H9 (cell line): ENCODE measurements around the gene STON2. TPM values are rescaled to one million over a fixed set of nuclear protein-coding genes. Genes with fewer than 3 reads are reported as not detected.

Source experiments
- DNase-seq: peaks from one replicate; pipeline ENCODE4 v3.0.0-alpha.2; 2017
- H2AFZ ChIP-seq: one replicate; pipeline ENCODE4 v1.6.1; 2013; ENCODE audit warnings: mild to moderate bottlenecking, low read length, control low read depth, moderate library complexity
- H2AK5ac ChIP-seq: 2 replicates; pipeline ENCODE4 v1.6.1; 2013; ENCODE audit warnings: low read length, control low read depth, mixed read lengths; ENCODE audit not compliant: insufficient read length
- H2BK120ac ChIP-seq: one replicate; pipeline ENCODE4 v1.6.1; 2013; ENCODE audit warnings: low read depth, mild to moderate bottlenecking, low read length, control low read depth, inconsistent platforms; ENCODE audit not compliant: poor library complexity, severe bottlenecking
- H2BK12ac ChIP-seq: 2 replicates; pipeline ENCODE4 v1.6.1; 2013; ENCODE audit warnings: low read length, control low read depth, mixed read lengths, low read depth; ENCODE audit not compliant: insufficient read length
- H2BK15ac ChIP-seq: 2 replicates; pipeline ENCODE4 v1.6.1; 2013; ENCODE audit warnings: low read depth, low read length, control low read depth
- H2BK20ac ChIP-seq: one replicate; pipeline ENCODE4 v1.6.1; 2013; ENCODE audit warnings: low read depth, mild to moderate bottlenecking, low read length, control low read depth, inconsistent platforms; ENCODE audit not compliant: poor library complexity, severe bottlenecking
- H2BK5ac ChIP-seq: 2 replicates; pipeline ENCODE4 v1.6.1; 2013; ENCODE audit warnings: low read length, control low read depth, mixed read lengths; ENCODE audit not compliant: insufficient read length
- H3K14ac ChIP-seq: 2 replicates; pipeline ENCODE4 v1.6.1; 2013; ENCODE audit warnings: low read length, control low read depth; ENCODE audit not compliant: insufficient read depth
- H3K18ac ChIP-seq: 2 replicates; pipeline ENCODE4 v1.6.1; 2013; ENCODE audit warnings: low read depth, mild to moderate bottlenecking, mixed read lengths, low read length, control low read depth; ENCODE audit not compliant: insufficient read length
- H3K23ac ChIP-seq: 2 replicates; pipeline ENCODE4 v1.6.1; 2013; ENCODE audit warnings: low read length, control low read depth, mixed read lengths, low read depth; ENCODE audit not compliant: insufficient read length
- H3K23me2 ChIP-seq: 2 replicates; pipeline ENCODE4 v1.6.1; 2013; ENCODE audit warnings: low read depth, mild to moderate bottlenecking, mixed read lengths, low read length, control low read depth; ENCODE audit not compliant: insufficient read length, poor library complexity, severe bottlenecking
- H3K27ac ChIP-seq: 2 replicates; pipeline ENCODE4 v1.5.1; 2013; ENCODE audit warnings: low read length, control low read depth, mixed read lengths, low read depth; ENCODE audit not compliant: insufficient read length
- H3K27me3 ChIP-seq: 2 replicates; pipeline ENCODE4 v1.6.1; 2013; ENCODE audit warnings: low read length, control low read depth, inconsistent platforms; ENCODE audit not compliant: insufficient read depth
- H3K4ac ChIP-seq: 2 replicates; pipeline ENCODE4 v1.6.1; 2013; ENCODE audit warnings: low read depth, mild to moderate bottlenecking, control low read depth, inconsistent platforms, low read length, moderate library complexity
- H3K4me1 ChIP-seq: 2 replicates; pipeline ENCODE4 v1.6.1; 2013; ENCODE audit warnings: low read length, control low read depth, inconsistent platforms; ENCODE audit not compliant: insufficient read depth
- H3K4me2 ChIP-seq: 2 replicates; pipeline ENCODE4 v1.6.1; 2013; ENCODE audit warnings: low read length, control low read depth, mixed read lengths; ENCODE audit not compliant: insufficient read length, insufficient read depth
- H3K56ac ChIP-seq: 2 replicates; pipeline ENCODE4 v1.6.1; 2013; ENCODE audit warnings: low read depth, mild to moderate bottlenecking, mixed read lengths, low read length, control low read depth; ENCODE audit not compliant: insufficient read length
- H3K79me1 ChIP-seq: 2 replicates; pipeline ENCODE4 v1.6.1; 2013; ENCODE audit warnings: low read depth, mild to moderate bottlenecking, moderate library complexity, low read length, control low read depth, inconsistent platforms; ENCODE audit not compliant: insufficient read depth, poor library complexity, severe bottlenecking
- H3K79me2 ChIP-seq: 2 replicates; pipeline ENCODE4 v1.6.1; 2013; ENCODE audit warnings: low read length, control low read depth, inconsistent platforms; ENCODE audit not compliant: insufficient read depth
- H3K9ac ChIP-seq: 2 replicates; pipeline ENCODE4 v1.6.1; 2013; ENCODE audit warnings: low read length, control low read depth, mixed read lengths; ENCODE audit not compliant: insufficient read length; ENCODE audit errors: extremely low read depth
- H3K9me3 ChIP-seq: one replicate; pipeline ENCODE4 v1.6.1; 2013; ENCODE audit warnings: low read depth, low read length, inconsistent platforms; ENCODE audit not compliant: control insufficient read depth
- H3T11ph ChIP-seq: one replicate; pipeline ENCODE4 v1.6.1; 2013; ENCODE audit warnings: mild to moderate bottlenecking, low read length, control low read depth, inconsistent platforms
- H4K20me1 ChIP-seq: one replicate; pipeline ENCODE4 v1.6.1; 2013; ENCODE audit not compliant: control insufficient read depth, insufficient read length, insufficient read depth
- H4K5ac ChIP-seq: 2 replicates; pipeline ENCODE4 v1.6.1; 2013; ENCODE audit warnings: low read depth, mild to moderate bottlenecking, mixed read lengths, low read length, control low read depth; ENCODE audit not compliant: insufficient read length
- H4K8ac ChIP-seq: replicated peaks from 2 replicates; pipeline ENCODE4 v1.6.1; 2013; ENCODE audit warnings: low read length, control low read depth, mixed read lengths, low read depth; ENCODE audit not compliant: insufficient read length
- H4K91ac ChIP-seq: 2 replicates; pipeline ENCODE4 v1.6.1; 2013; ENCODE audit warnings: low read depth, mild to moderate bottlenecking, moderate library complexity, mixed read lengths, low read length, control low read depth; ENCODE audit not compliant: insufficient read length
- H3K27ac Mint-ChIP-seq, 3 experiments: 2 replicates in 2 of 3; 3 replicates in 1 of 3; pipeline ENCODE4 v1.8.0; 2020 to 2021; ENCODE audit warnings: mixed read lengths in 3 of 3, mild to moderate bottlenecking in 1 of 3, moderate library complexity in 1 of 3
- H3K27me3 Mint-ChIP-seq: 2 replicates; pipeline ENCODE4 v1.8.0; 2021; ENCODE audit warnings: low read depth, mild to moderate bottlenecking, moderate library complexity, mixed read lengths
- H3K36me3 Mint-ChIP-seq, 3 experiments: 2 replicates in 2 of 3; 3 replicates in 1 of 3; pipeline ENCODE4 v1.8.0; 2020 to 2021; ENCODE audit warnings: low read depth in 3 of 3, mixed read lengths in 3 of 3; ENCODE audit not compliant: insufficient read depth in 1 of 3
- H3K4me1 Mint-ChIP-seq, 2 experiments: 2 replicates each; pipeline ENCODE4 v1.8.0; 2020; ENCODE audit warnings: mixed read lengths in 2 of 2
- H3K4me3 Mint-ChIP-seq, 2 experiments: 2 replicates in 1 of 2; 3 replicates in 1 of 2; pipeline ENCODE4 v1.8.0; 2020 to 2021; ENCODE audit warnings: mild to moderate bottlenecking in 2 of 2, mixed read lengths in 2 of 2, moderate library complexity in 1 of 2
- H3K9me3 Mint-ChIP-seq, 2 experiments: 2 replicates in 1 of 2; 3 replicates in 1 of 2; pipeline ENCODE4 v1.8.0; 2020; ENCODE audit warnings: mild to moderate bottlenecking in 2 of 2, mixed read lengths in 2 of 2, moderate library complexity in 1 of 2
- total RNA-seq: library from RNA; stranded (reverse); gene quantifications from 2 replicates; pipeline ENCODE4 v1.2.1, GENCODE V29; 2021
- TF ChIP-seq, protein P1 (sequence below): fragments of 200-600 bp; sonication (generic); conservative IDR thresholded peaks from 3 replicates; pipeline ENCODE4 v1.8.0; 2021; ENCODE audit warnings: antibody characterized with exemption, mild to moderate bottlenecking

The STON2 gene
- total RNA-seq, 1 experiment from 2014 or later: 62.9 TPM

DNA sequence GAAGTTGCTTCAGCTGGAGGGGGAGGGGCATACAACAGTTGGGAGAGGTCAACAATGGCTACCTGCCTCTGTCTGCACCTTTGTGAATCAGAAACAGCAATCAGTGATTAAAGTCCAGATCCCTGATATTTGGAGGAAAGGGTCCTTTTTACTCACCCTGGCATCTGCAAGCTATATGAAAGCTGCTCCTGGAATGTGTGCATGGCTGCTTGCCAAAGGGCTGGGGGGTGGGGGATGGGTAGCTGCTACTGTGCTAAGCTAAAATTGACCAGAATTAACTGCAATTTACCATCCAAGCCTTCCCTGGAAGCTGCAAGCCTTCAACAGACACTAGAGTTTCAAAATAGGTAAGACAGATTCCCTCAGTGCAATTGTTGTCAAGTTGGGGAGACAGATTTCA is 165.8 kb downstream of the STON2 start:
- Histone ChIP-seq H3K27me3 (no peaks in the 10 kb centered on the region), H2BK12ac (no peak overlapping the region), H3K56ac (no peak overlapping the region), H2AK5ac (no peak overlapping the region), H2BK20ac (no peak overlapping the region), H3K4ac (no peak overlapping the region), H3K79me2 (no peaks in the 10 kb centered on the region), H4K8ac (no peak overlapping the region), H3T11ph (no peak overlapping the region), H4K20me1 (no peaks in the 10 kb centered on the region), H3K9ac (no peak overlapping the region), H4K5ac (no peak overlapping the region), H3K9me3 (no peaks in the 10 kb centered on the region), H4K91ac (no peak overlapping the region), H3K4me2 (no peak overlapping the region), H3K18ac (no peak overlapping the region), H3K4me1 (peaks cover 4% of the 10 kb centered on the region; the same call in 1 of the 2 replicates), H3K23me2 (no peaks in the 10 kb centered on the region), H2BK5ac (no peak overlapping the region), H2BK120ac (no peak overlapping the region), H3K27ac (no peak overlapping the region), H3K79me1 (no peaks in the 10 kb centered on the region), H3K14ac (no peak overlapping the region), H2BK15ac (no peak overlapping the region), H2AFZ (peak overlapping the region; percentile 37), H3K23ac (no peak overlapping the region)
- no peak overlapping the region for H3K4me3 Mint-ChIP-seq
- TF ChIP-seq, protein P1, sequence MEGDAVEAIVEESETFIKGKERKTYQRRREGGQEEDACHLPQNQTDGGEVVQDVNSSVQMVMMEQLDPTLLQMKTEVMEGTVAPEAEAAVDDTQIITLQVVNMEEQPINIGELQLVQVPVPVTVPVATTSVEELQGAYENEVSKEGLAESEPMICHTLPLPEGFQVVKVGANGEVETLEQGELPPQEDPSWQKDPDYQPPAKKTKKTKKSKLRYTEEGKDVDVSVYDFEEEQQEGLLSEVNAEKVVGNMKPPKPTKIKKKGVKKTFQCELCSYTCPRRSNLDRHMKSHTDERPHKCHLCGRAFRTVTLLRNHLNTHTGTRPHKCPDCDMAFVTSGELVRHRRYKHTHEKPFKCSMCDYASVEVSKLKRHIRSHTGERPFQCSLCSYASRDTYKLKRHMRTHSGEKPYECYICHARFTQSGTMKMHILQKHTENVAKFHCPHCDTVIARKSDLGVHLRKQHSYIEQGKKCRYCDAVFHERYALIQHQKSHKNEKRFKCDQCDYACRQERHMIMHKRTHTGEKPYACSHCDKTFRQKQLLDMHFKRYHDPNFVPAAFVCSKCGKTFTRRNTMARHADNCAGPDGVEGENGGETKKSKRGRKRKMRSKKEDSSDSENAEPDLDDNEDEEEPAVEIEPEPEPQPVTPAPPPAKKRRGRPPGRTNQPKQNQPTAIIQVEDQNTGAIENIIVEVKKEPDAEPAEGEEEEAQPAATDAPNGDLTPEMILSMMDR: no peak
- peaks cover 7 to 17% of the 10 kb centered on the region in 2 experiments; a peak in 4 of 5 replicates for H3K9me3 Mint-ChIP-seq
- H3K36me3 Mint-ChIP-seq: peaks cover 0 to 5% (median 2%) of the 10 kb centered on the region in 3 experiments; a peak in 3 of 7 replicates
- no peaks in the 10 kb centered on the region; the same call in 1 of the 2 replicates for H3K27me3 Mint-ChIP-seq
- DNase-seq: no peak
- no peak overlapping the region for H3K27ac Mint-ChIP-seq
- peaks cover 12 to 16% of the 10 kb centered on the region in 2 experiments for H3K4me1 Mint-ChIP-seq
